Activated CD8-positive, alpha-beta T cell treated with anti-CD3 and anti-CD28 coated beads for 36 hours (primary cell): ENCODE results near the gene PLEKHH3. TPM values are rescaled to one million over a fixed set of nuclear protein-coding genes. Genes with fewer than 3 reads are reported as not detected.
"Not testable (repeated sequence)": the region's sequence is repeated elsewhere in the genome, so short reads cannot be mapped to it uniquely, and the experiment has no call there.

Experiments used
- ATAC-seq: fragments of 200-7000 bp; cut with Tn5 transposase; one replicate; pipeline ENCODE4 v1.10.0; 2021; ENCODE audit warnings: mild to moderate bottlenecking, moderate library complexity
- CTCF ChIA-PET: fragments of 350-600 bp; sonication (Branson Sonifier 250); formaldehyde crosslinking; loops from one replicate; lab custom pipeline; 2021; ENCODE audit warnings: antibody characterized with exemption; lab: Charles Lee
- POLR2A ChIA-PET: fragments of 350-600 bp; sonication (Branson Sonifier 250); formaldehyde crosslinking; loops from one replicate; lab custom pipeline; 2021; ENCODE audit warnings: antibody characterized with exemption; lab: Charles Lee
- DNase-seq: peaks from one replicate; pipeline ENCODE4 v3.0.0-alpha.2; 2020
- H3K27ac Mint-ChIP-seq: one replicate; pipeline ENCODE4 v1.8.0; 2021; ENCODE audit warnings: mild to moderate bottlenecking, mixed read lengths
- H3K27me3 Mint-ChIP-seq: one replicate; pipeline ENCODE4 v1.8.0; 2021; ENCODE audit warnings: mixed read lengths
- H3K36me3 Mint-ChIP-seq: one replicate; pipeline ENCODE4 v1.8.0; 2021; ENCODE audit warnings: low read depth, mixed read lengths
- H3K4me1 Mint-ChIP-seq: one replicate; pipeline ENCODE4 v1.8.0; 2021; ENCODE audit warnings: low read depth, mixed read lengths
- H3K4me3 Mint-ChIP-seq: one replicate; pipeline ENCODE4 v1.8.0; 2021; ENCODE audit warnings: mild to moderate bottlenecking, moderate library complexity, mixed read lengths
- H3K9me3 Mint-ChIP-seq: one replicate; pipeline ENCODE4 v1.8.0; 2021; ENCODE audit warnings: mixed read lengths
- CTCF ChIP-seq: fragments of 200-600 bp; IDR thresholded peaks from one replicate; pipeline ENCODE4 v1.8.0; 2022; ENCODE audit warnings: antibody characterized with exemption, mild to moderate bottlenecking
- intact Hi-C: fragments of 100-400 bp; cut with micrococcal nuclease; formaldehyde crosslinking; loops from one replicate; pipeline ENCODE4 v1.10.0; 2022
- total RNA-seq, 2 experiments: library from RNA; stranded (reverse); gene quantifications; one replicate each; pipeline ENCODE4 v1.2.3, GENCODE V29; 2021

The PLEKHH3 gene
- total RNA-seq, 2 experiments from 2014 or later, result 0.29 to 0.65 TPM

DNA sequence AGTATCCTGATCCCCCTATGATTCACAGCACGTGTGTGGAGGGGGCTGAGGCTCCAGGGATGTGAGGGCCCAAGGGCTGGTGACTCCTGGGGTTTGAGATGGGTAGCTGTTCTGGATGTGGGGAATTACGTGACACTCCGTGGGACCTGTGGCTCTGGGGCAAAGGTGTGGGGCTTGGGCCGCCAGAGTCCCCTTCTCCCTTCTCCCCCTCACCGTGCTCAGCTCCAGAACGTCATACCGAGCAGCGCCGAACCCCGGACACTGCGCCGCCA is 7.2 kb downstream of the PLEKHH3 start:
- ChIA-PET POLR2A (interaction anchor here (1.6 kb wide), 1 partner anchor 10 kb away, joined by 4 read pairs; no protein-coding TSS in a partner anchor), CTCF (interaction anchor here (1.0 to 4.0 kb wide), 4 partner anchors 10 to 91 kb away, joined by 3 to 18 read pairs (median 7); no protein-coding TSS in a partner anchor)
- DNase-seq, result no peak
- ATAC-seq, result no peak
- Mint-ChIP-seq H3K36me3 (peaks cover 7% of the 10 kb centered on the region), H3K27me3 (peaks cover 40% of the 10 kb centered on the region), H3K4me1 (peaks cover 19% of the 10 kb centered on the region), H3K27ac (no peak overlapping the region), H3K4me3 (no peak overlapping the region), H3K9me3 (no peaks in the 10 kb centered on the region)
- no peak for TF ChIP-seq CTCF
- intact Hi-C loops, result no loop called here

- Mint-ChIP-seq H3K27me3 (peaks cover 26% of the 10 kb centered on the region), H3K27ac (no peak overlapping the region), H3K9me3 (no peaks in the 10 kb centered on the region), H3K4me3 (no peak overlapping the region), H3K36me3 (peaks cover 7% of the 10 kb centered on the region), H3K4me1 (peaks cover 15% of the 10 kb centered on the region)
- CTCF ChIA-PET, result interaction anchor here (0.6 to 4.0 kb wide), 4 partner anchors 12 to 89 kb away, joined by 3 to 18 read pairs (median 4); no protein-coding TSS in a partner anchor
- no peak for ATAC-seq
- POLR2A ChIA-PET, result interaction anchor here (1.5 kb wide), 1 partner anchor 14 kb away, joined by 5 read pairs; no protein-coding TSS in a partner anchor
- TF ChIP-seq CTCF, result no peak
- intact Hi-C loops, result no loop called here
- no peak for DNase-seq
Measured at GRCh38 chr17:42667088-42667951, 9.5 kb downstream of the PLEKHH3 start.

DNA sequence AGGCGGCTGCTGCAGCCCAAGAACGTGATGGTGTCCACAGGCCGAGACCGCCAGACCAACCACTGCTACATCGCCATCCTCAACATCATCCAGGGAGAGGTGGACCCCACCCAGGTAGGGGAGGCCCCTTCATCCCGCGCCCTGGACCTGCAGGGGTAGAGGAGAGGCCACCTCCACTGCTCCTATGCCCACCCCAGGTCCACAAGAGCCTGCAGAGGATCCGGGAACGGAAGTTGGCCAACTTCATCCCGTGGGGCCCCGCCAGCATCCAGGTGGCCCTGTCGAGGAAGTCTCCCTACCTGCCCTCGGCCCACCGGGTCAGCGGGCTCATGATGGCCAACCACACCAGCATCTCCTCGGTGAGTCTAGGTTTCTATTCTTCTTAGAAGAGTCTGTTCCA is 10.7 kb downstream of the PLEKHH3 start:
- H3K4me3 Mint-ChIP-seq, H3K27ac Mint-ChIP-seq, H3K4me1 Mint-ChIP-seq, H3K9me3 Mint-ChIP-seq, H3K36me3 Mint-ChIP-seq, ATAC-seq, intact Hi-C loops, DNase-seq: not testable (repeated sequence)
- H3K27me3 Mint-ChIP-seq, result peaks cover 17% of the 10 kb centered on the region
- ChIA-PET POLR2A (interaction anchor here (1.5 kb wide), 1 partner anchor 13 kb away, joined by 5 read pairs; no protein-coding TSS in a partner anchor), CTCF (interaction anchor here (0.6 to 1.5 kb wide), 3 partner anchors 13 to 88 kb away, joined by 3 to 6 read pairs (median 3); no protein-coding TSS in a partner anchor)

DNA sequence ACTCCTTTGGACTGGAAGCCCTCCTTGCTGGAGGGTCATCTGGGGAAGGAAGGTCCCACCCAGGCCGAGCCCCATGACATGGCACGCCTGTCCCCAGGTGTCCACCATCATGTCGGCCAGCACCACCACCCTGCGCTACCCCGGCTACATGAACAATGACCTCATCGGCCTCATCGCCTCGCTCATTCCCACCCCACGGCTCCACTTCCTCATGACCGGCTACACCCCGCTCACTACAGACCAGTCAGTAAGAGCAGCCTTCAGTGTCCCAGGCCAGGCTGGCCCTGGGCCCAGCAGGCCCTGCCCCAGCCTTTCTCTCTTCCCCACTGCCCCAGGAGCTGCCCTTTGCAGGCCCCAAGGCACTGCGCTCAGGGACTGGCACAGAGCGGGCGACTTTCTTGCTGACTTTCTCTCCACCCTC is 11.2 kb downstream of the PLEKHH3 start:
- intact Hi-C loops, result no loop called here
- Mint-ChIP-seq H3K9me3 (no peaks in the 10 kb centered on the region), H3K4me3 (no peak overlapping the region), H3K27ac (no peak overlapping the region), H3K27me3 (peaks cover 12% of the 10 kb centered on the region), H3K4me1 (peaks cover 4% of the 10 kb centered on the region), H3K36me3 (peaks cover 7% of the 10 kb centered on the region)
- TF ChIP-seq CTCF, result no peak
- ATAC-seq, result no peak
- DNase-seq, result no peak
- ChIA-PET POLR2A (no interaction called here), CTCF (no interaction called here)

DNA sequence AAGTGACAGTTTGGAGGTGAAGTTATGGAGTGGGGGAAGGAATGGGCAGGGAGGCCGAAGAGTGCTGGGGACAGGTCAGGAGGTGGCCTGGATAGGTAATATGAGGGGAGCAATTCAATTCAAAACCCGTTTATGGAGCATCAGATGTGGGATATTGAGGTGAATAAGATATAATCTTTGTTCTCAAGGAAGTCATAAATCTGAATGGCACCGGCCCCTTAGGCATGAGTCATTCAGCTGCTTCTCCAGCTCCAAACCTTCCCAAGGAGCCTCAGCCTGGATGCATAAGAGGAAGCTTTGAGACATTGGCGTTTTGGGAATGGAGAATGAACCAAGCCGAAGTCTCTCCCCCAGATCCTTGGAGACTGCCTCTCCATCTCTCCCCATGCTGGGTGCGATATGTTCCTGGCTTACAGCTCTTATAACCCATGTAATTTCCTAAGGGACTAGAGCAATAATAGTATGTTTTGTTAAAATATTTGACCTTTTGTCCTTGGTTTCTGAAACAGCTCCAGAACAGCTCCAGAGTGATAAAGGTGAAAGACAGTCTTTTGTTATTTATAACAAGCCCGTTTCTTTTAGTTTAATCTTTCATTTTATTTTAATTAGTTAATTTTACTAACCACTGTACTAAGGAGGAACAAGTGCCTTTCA is 16.0 kb downstream of the PLEKHH3 start:
- intact Hi-C loops, result no loop called here
- Mint-ChIP-seq H3K36me3 (peaks cover 4% of the 10 kb centered on the region), H3K4me1 (peaks cover 16% of the 10 kb centered on the region), H3K4me3 (no peak overlapping the region), H3K9me3 (peaks cover 4% of the 10 kb centered on the region), H3K27ac (no peak overlapping the region), H3K27me3 (no peaks in the 10 kb centered on the region)
- ATAC-seq (no peak), DNase-seq (no peak)
- TF ChIP-seq CTCF, result no peak
- ChIA-PET CTCF (interaction anchor here (1.4 to 2.2 kb wide), 3 partner anchors 10 to 23 kb away, joined by 4 to 10 read pairs (median 7); no protein-coding TSS in a partner anchor), POLR2A (no interaction called here)

DNA sequence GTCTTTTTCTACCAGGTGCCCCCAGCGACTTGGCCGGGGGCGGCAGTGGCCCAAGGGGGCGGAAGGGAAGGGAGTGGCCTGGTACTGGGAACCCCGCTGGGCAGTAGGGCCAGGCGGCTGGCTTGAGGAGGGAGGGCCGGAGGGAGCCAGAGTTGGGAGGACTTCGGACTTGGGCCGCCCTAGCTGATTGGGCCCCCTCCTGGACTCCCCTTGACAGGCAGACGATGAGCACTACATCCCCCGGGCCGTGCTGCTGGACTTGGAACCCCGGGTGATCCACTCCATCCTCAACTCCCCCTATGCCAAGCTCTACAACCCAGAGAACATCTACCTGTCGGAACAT is 16.9 kb downstream of the PLEKHH3 start:
- H3K27ac Mint-ChIP-seq, DNase-seq, H3K27me3 Mint-ChIP-seq, ATAC-seq, H3K36me3 Mint-ChIP-seq, H3K9me3 Mint-ChIP-seq, intact Hi-C loops: not testable (repeated sequence)
- H3K4me3 Mint-ChIP-seq, result peak overlapping the region; percentile 89
- CTCF ChIA-PET, result interaction anchor here (1.1 kb wide), 1 partner anchor 20 kb away, joined by 3 read pairs; no protein-coding TSS in a partner anchor
- POLR2A ChIA-PET, result interaction anchor here (0.9 to 1.2 kb wide), 2 partner anchors 9 to 16 kb away, joined by 3 to 4 read pairs; no protein-coding TSS in a partner anchor
- H3K4me1 Mint-ChIP-seq, result peaks cover 19% of the 10 kb centered on the region
